PFSK-1 (cell line): ENCODE measurements around the gene MAP3K19.

Experiments used
- FOXP2 ChIP-seq: optimal IDR thresholded peaks from 2 replicates; pipeline ENCODE3; 2011; ENCODE audit warnings: borderline replicate concordance, control low read depth, inconsistent platforms; ENCODE audit not compliant: insufficient read depth; ENCODE audit errors: extremely low read length, extremely low read depth
- POLR2AphosphoS5 ChIP-seq: IDR thresholded peaks from 2 replicates; pipeline ENCODE4 v1.6.1; 2012; ENCODE audit warnings: low read depth, mild to moderate bottlenecking, control low read depth, low read length, moderate library complexity
- REST ChIP-seq, 2 experiments: IDR thresholded peaks; 2 replicates each; pipeline versions ENCODE4 v1.6.1 to v1.8.0; 2011 to 2012; ENCODE audit warnings: low read depth in 2 of 2, low read length in 2 of 2, control low read depth in 1 of 2, inconsistent platforms in 1 of 2, mild to moderate bottlenecking in 1 of 2, moderate library complexity in 1 of 2; ENCODE audit not compliant: insufficient read depth in 1 of 2
- TAF1 ChIP-seq: IDR thresholded peaks from 2 replicates; pipeline ENCODE4 v1.6.1; 2012; ENCODE audit warnings: low read length, control low read depth, borderline replicate concordance; ENCODE audit not compliant: insufficient read depth

- TF ChIP-seq REST (IDR thresholded peaks at IDR 0.05; ENCODE audit: insufficient read depth in 1 of 2, low read depth in 2 of 2, low read length in 2 of 2): no peak
- TF ChIP-seq POLR2AphosphoS5: no peak
- no peak for TF ChIP-seq TAF1
- TF ChIP-seq FOXP2: no peak
These were observed 25.6 kb downstream of the MAP3K19 start for GRCh38 chr2:135021618-135022017.
